ENCODE data around the gene DEAF1. TPM values are rescaled to one million over a fixed set of nuclear protein-coding genes. Genes with fewer than 3 reads are reported as not detected.

Gene DEAF1
- total and polyA plus RNA-seq, 9 of the 15 experiments (the other 6 are each of a cell fraction or from before 2014, with no cell fraction given), result 2.0 to 69.1 (median 26.8) TPM

- Histone ChIP-seq H3K27me3 (ENCODE audit: control insufficient read depth in 2 of 2, insufficient read depth in 2 of 2, low read length in 2 of 2) (no peaks in the 10 kb centered on the region), H3K9ac (ENCODE audit: insufficient read depth in 1 of 2, low read depth in 2 of 2, low read length in 2 of 2) (no peak overlapping the region), H3K4me3 (no peak overlapping the region), H2AFZ (ENCODE audit: low read depth, low read length) (no peak overlapping the region), H3K4me2 (ENCODE audit: insufficient read depth, low read length) (no peak overlapping the region), H3K79me2 (ENCODE audit: control insufficient read depth, insufficient read depth, low read length) (no peaks in the 10 kb centered on the region), H4K20me1 (replicated peaks; ENCODE audit: control insufficient read depth, insufficient read depth, low read length) (no peaks in the 10 kb centered on the region), H3K36me3 (ENCODE audit: control insufficient read depth, insufficient read depth, low read length) (peaks cover 82% of the 10 kb centered on the region), H3K9me1 (ENCODE audit: control insufficient read depth, insufficient read depth, low read length) (no peaks in the 10 kb centered on the region), H3K9me3 (replicated peaks; ENCODE audit: control insufficient read depth, insufficient read depth, low read depth, low read length) (no peaks in the 10 kb centered on the region), H3K4me1 (replicated peaks in 1 of 2; ENCODE audit: control insufficient read depth in 2 of 2, insufficient read depth in 2 of 2, low read length in 2 of 2) (peaks cover 0 to 5% of the 10 kb centered on the region in 2 experiments; a peak in 1 of 5 replicates), H3K27ac (ENCODE audit: extremely low read depth, low read depth, low read length) (no peak overlapping the region)
- no TSS peak for BruUV-seq (replicated peaks)
- ChIA-PET CTCF (ENCODE audit: low intra/inter-chr PET ratio) (no interaction called here), POLR2A (interaction anchor here (0.9 kb wide), 1 partner anchor 15 kb away, joined by 5 read pairs; no protein-coding TSS in a partner anchor)
- in situ Hi-C loops (cut with MboI), result no loop called here
- ATAC-seq (no peak), DNase-seq (ENCODE audit: extremely low read depth in 1 of 4, low spot score in 3 of 4) (no peak), FAIRE-seq (no peak)
- no peak for TF ChIP-seq NCOR1 (IDR thresholded peaks at IDR 0.05)
- TF ChIP-seq ZBTB40 (IDR thresholded peaks at IDR 0.05), result peak; percentile 75
- TF ChIP-seq ZBTB40 (CRISPR knock-in tag; IDR thresholded peaks at IDR 0.05), result no peak
- 95% methylated on average over 3 of the region's 3 CpGs for WGBS (ENCODE audit: insufficient coverage, low coverage, missing lambda C conversion rate)
- intact Hi-C loops (cut with micrococcal nuclease), result no loop called here
These were observed 16.7 kb downstream of the DEAF1 start for GRCh38 chr11:678297-678696.
